T-cell (primary cell): ENCODE data around the gene ABCA7. TPM values are rescaled to one million over a fixed set of nuclear protein-coding genes. Genes with fewer than 3 reads are reported as not detected.

Experiments used
- ATAC-seq, 4 experiments: fragments of 200-7000 bp in 3 of 4; fragments of 150-1000 bp in 1 of 4; cut with Tn5 transposase; replicated peaks in 1 of 4; 1 replicate in 3 of 4; 2 replicates in 1 of 4; pipeline ENCODE4 v1.10.0; 2021; ENCODE audit warnings: moderate library complexity in 3 of 4, mild to moderate bottlenecking in 2 of 4, moderate number of reproducible peaks in 1 of 4
- CTCF ChIA-PET, 2 donors: fragments of 300-600 bp; sonication (Branson Sonifier 250); formaldehyde crosslinking; loops; one replicate each; lab custom pipeline; 2022; ENCODE audit warnings: antibody characterized with exemption in 2 of 2; lab: Charles Lee
- POLR2A ChIA-PET, 2 donors: fragments of 300-600 bp; sonication (Branson Sonifier 250); formaldehyde crosslinking; loops; one replicate each; lab custom pipeline; 2022; ENCODE audit warnings: antibody characterized with exemption in 2 of 2; lab: Charles Lee
- DNase-seq, 35 experiments: peaks; one replicate each; pipeline versions ENCODE4 v3.0.0 to v3.0.0-alpha.2; 2013 to 2023
- H3K27ac ChIP-seq: one replicate; pipeline ENCODE4 v1.5.1; 2013; ENCODE audit warnings: low read length
- H3K27me3 ChIP-seq, 2 experiments: replicated peaks in 1 of 2; 1 replicate in 1 of 2; 2 replicates in 1 of 2; pipeline versions ENCODE4 v1.6.1 to v1.7.0; 2013; ENCODE audit warnings: low read length in 1 of 2, mixed read lengths in 1 of 2; ENCODE audit not compliant: control insufficient read depth in 2 of 2, insufficient read depth in 2 of 2; ENCODE audit errors: extremely low read depth in 1 of 2
- H3K36me3 ChIP-seq, 2 donors: 1 replicate in 1 of 2; 2 replicates in 1 of 2; pipeline versions ENCODE4 v1.6.1 to v1.7.0; 2013; ENCODE audit warnings: low read length in 1 of 2; ENCODE audit not compliant: control insufficient read depth in 2 of 2, insufficient read depth in 1 of 2; ENCODE audit errors: extremely low read depth in 1 of 2
- H3K4me1 ChIP-seq, 2 experiments: 1 replicate in 1 of 2; 2 replicates in 1 of 2; pipeline versions ENCODE4 v1.6.1 to v1.7.0; 2013; ENCODE audit warnings: low read length in 2 of 2, mixed read lengths in 1 of 2; ENCODE audit not compliant: insufficient read depth in 2 of 2, control insufficient read depth in 1 of 2; ENCODE audit errors: extremely low read depth in 1 of 2
- H3K4me3 ChIP-seq, 2 donors: 1 replicate in 1 of 2; 2 replicates in 1 of 2; pipeline versions ENCODE4 v1.5.1 to v1.7.0; 2013; ENCODE audit warnings: mild to moderate bottlenecking in 2 of 2, low read length in 1 of 2, moderate library complexity in 1 of 2; ENCODE audit not compliant: control insufficient read depth in 1 of 2; ENCODE audit errors: extremely low read depth in 1 of 2
- H3K9me3 ChIP-seq: 2 replicates; pipeline ENCODE4 v1.7.0; 2013
- H3K27ac Mint-ChIP-seq, 2 donors: one replicate each; pipeline ENCODE4 v1.8.0; 2020 to 2021; ENCODE audit warnings: mild to moderate bottlenecking in 2 of 2, mixed read lengths in 2 of 2
- H3K27me3 Mint-ChIP-seq, 2 donors: one replicate each; pipeline ENCODE4 v1.8.0; 2021 to 2022; ENCODE audit warnings: mixed read lengths in 2 of 2
- H3K36me3 Mint-ChIP-seq: one replicate; pipeline ENCODE4 v1.8.0; 2021; ENCODE audit warnings: mixed read lengths
- H3K4me1 Mint-ChIP-seq, 3 donors: one replicate each; pipeline ENCODE4 v1.8.0; 2020 to 2022; ENCODE audit warnings: mixed read lengths in 3 of 3, mild to moderate bottlenecking in 1 of 3
- H3K4me3 Mint-ChIP-seq, 3 donors: one replicate each; pipeline ENCODE4 v1.8.0; 2020 to 2022; ENCODE audit warnings: mild to moderate bottlenecking in 3 of 3, mixed read lengths in 3 of 3, moderate library complexity in 3 of 3
- H3K9me3 Mint-ChIP-seq, 3 donors: one replicate each; pipeline ENCODE4 v1.8.0; 2020 to 2022; ENCODE audit warnings: mixed read lengths in 3 of 3
- WGBS: methylation state at CpG from one replicate; pipeline ENCODE4 v1.1.5; 2013; ENCODE audit warnings: missing lambda C conversion rate; ENCODE audit not compliant: insufficient coverage; 5-methylcytosine and 5-hydroxymethylcytosine counted together
- total RNA-seq, 35 experiments: library from RNA in 6 of 35; stranded (reverse) in 6 of 35; fragments of 120-200 nt in 1 of 35; gene quantifications; one replicate each; pipeline versions ENCODE4 v1.2.1 to v1.2.4 and lab custom pipeline; 2013 to 2026

ABCA7 gene
- total RNA-seq, 5 donors from 2014 or later (not counting 1 experiment from before 2014, with no cell fraction given), result 166 to 217 (median 178) TPM

GRCh38 chr19:1015061-1015781 is 24.7 kb upstream of the ABCA7 start:
- POLR2A ChIA-PET, result no interaction called here
- Histone ChIP-seq H3K4me3 (no peak overlapping the region), H3K36me3 (peaks cover 12 to 37% of the 10 kb centered on the region in 2 donors), H3K9me3 (no peaks in the 10 kb centered on the region), H3K27me3 (no peaks in the 10 kb centered on the region), H3K27ac (no peak overlapping the region), H3K4me1 (peaks cover 10 to 63% of the 10 kb centered on the region in 2 experiments)
- DNase-seq, result no peak
- H3K9me3 Mint-ChIP-seq, result no peaks in the 10 kb centered on the region
- ATAC-seq, result no peak
- no peaks in the 10 kb centered on the region for H3K36me3 Mint-ChIP-seq
- WGBS, result 96% methylated on average over 26 of the region's 29 CpGs
- peak overlapping the region in 1 of 3 donors; percentile 22 for H3K4me3 Mint-ChIP-seq
- H3K4me1 Mint-ChIP-seq, result peaks cover 24 to 48% (median 42%) of the 10 kb centered on the region in 3 donors
- CTCF ChIA-PET, result no interaction called here
- no peak overlapping the region for H3K27ac Mint-ChIP-seq
- H3K27me3 Mint-ChIP-seq, result no peaks in the 10 kb centered on the region

GRCh38 chr19:1015782-1016646 is 23.9 kb upstream of the ABCA7 start:
- peaks cover 7 to 33% of the 10 kb centered on the region in 2 donors for H3K36me3 ChIP-seq
- H3K4me1 ChIP-seq, result peaks cover 10 to 67% of the 10 kb centered on the region in 2 experiments
- no peaks in the 10 kb centered on the region for H3K27me3 Mint-ChIP-seq
- H3K4me1 Mint-ChIP-seq, result peaks cover 24 to 48% (median 42%) of the 10 kb centered on the region in 3 donors
- POLR2A ChIA-PET, result interaction anchor here in 1 of 2 donors (0.6 kb wide), 1 partner anchor 212 kb away, joined by 9 read pairs; no protein-coding TSS in a partner anchor
- no peaks in the 10 kb centered on the region for H3K36me3 Mint-ChIP-seq
- CTCF ChIA-PET, result no interaction called here
- H3K4me3 ChIP-seq, result no peak overlapping the region
- peak overlapping the region in 2 of 3 donors; percentile 9 to 90 for H3K4me3 Mint-ChIP-seq
- no peak for ATAC-seq
- no peak overlapping the region for H3K27ac Mint-ChIP-seq
- H3K9me3 Mint-ChIP-seq, result no peaks in the 10 kb centered on the region
- no peak overlapping the region for H3K27ac ChIP-seq
- H3K9me3 ChIP-seq, result no peaks in the 10 kb centered on the region
- 87% methylated on average over 24 of the region's 31 CpGs for WGBS
- no peaks in the 10 kb centered on the region for H3K27me3 ChIP-seq
- no peak for DNase-seq

GRCh38 chr19:1016647-1017114 is 23.2 kb upstream of the ABCA7 start:
- Histone ChIP-seq H3K4me3 (no peak overlapping the region), H3K9me3 (no peaks in the 10 kb centered on the region), H3K27me3 (no peaks in the 10 kb centered on the region), H3K4me1 (peaks cover 10 to 73% of the 10 kb centered on the region in 2 experiments), H3K27ac (no peak overlapping the region), H3K36me3 (peaks cover 6 to 32% of the 10 kb centered on the region in 2 donors)
- ChIA-PET POLR2A (interaction anchor here (0.6 to 1.0 kb wide), 2 partner anchors 15 to 211 kb away, joined by 3 to 9 read pairs; no protein-coding TSS in a partner anchor), CTCF (interaction anchor here in 1 of 2 donors (0.6 kb wide), 1 partner anchor 14 kb away, joined by 3 read pairs; no protein-coding TSS in a partner anchor)
- peaks cover 31 to 54% (median 47%) of the 10 kb centered on the region in 3 donors for H3K4me1 Mint-ChIP-seq
- peak overlapping the region in 1 of 2 donors; percentile 52 for H3K27ac Mint-ChIP-seq
- peaks cover 0 to 2% of the 10 kb centered on the region in 2 donors for H3K27me3 Mint-ChIP-seq
- DNase-seq, result no peak
- no peaks in the 10 kb centered on the region for H3K36me3 Mint-ChIP-seq
- H3K9me3 Mint-ChIP-seq, result no peaks in the 10 kb centered on the region
- ATAC-seq, result no peak
- WGBS, result 80% methylated on average over 12 of the region's 12 CpGs
- H3K4me3 Mint-ChIP-seq, result peak overlapping the region; percentile 13 to 90 (median 31)

GRCh38 chr19:1017115-1017905 is 22.6 kb upstream of the ABCA7 start:
- Mint-ChIP-seq H3K9me3 (no peaks in the 10 kb centered on the region), H3K4me1 (peaks cover 34 to 56% (median 49%) of the 10 kb centered on the region in 3 donors), H3K36me3 (no peaks in the 10 kb centered on the region), H3K27me3 (peaks cover 0 to 2% of the 10 kb centered on the region in 2 donors), H3K27ac (peak overlapping the region in 1 of 2 donors; percentile 52), H3K4me3 (peak overlapping the region; percentile 13 to 90 (median 31))
- Histone ChIP-seq H3K4me1 (peaks cover 10 to 80% of the 10 kb centered on the region in 2 experiments), H3K4me3 (no peak overlapping the region), H3K27ac (no peak overlapping the region), H3K9me3 (no peaks in the 10 kb centered on the region), H3K27me3 (no peaks in the 10 kb centered on the region), H3K36me3 (peaks cover 6 to 27% of the 10 kb centered on the region in 2 donors)
- POLR2A ChIA-PET, result interaction anchor here in 1 of 2 donors (1.0 kb wide), 1 partner anchor 16 kb away, joined by 3 read pairs; no protein-coding TSS in a partner anchor
- DNase-seq (no peak), ATAC-seq (no peak)
- WGBS, result 74% methylated on average over 23 of the region's 24 CpGs
- CTCF ChIA-PET, result interaction anchor here in 1 of 2 donors (0.6 kb wide), 1 partner anchor 15 kb away, joined by 3 read pairs; no protein-coding TSS in a partner anchor

GRCh38 chr19:1017906-1018305 is 22.0 kb upstream of the ABCA7 start:
- peaks cover 6 to 23% of the 10 kb centered on the region in 2 donors for H3K36me3 ChIP-seq
- Mint-ChIP-seq H3K27me3 (peaks cover 0 to 2% of the 10 kb centered on the region in 2 donors), H3K36me3 (no peaks in the 10 kb centered on the region), H3K9me3 (no peaks in the 10 kb centered on the region), H3K4me1 (peaks cover 34 to 56% (median 49%) of the 10 kb centered on the region in 3 donors), H3K27ac (no peak overlapping the region), H3K4me3 (peak overlapping the region; percentile 13 to 90 (median 89))
- 93% methylated on average over 7 of the region's 9 CpGs for WGBS
- H3K27me3 ChIP-seq, result no peaks in the 10 kb centered on the region
- CTCF ChIA-PET, result no interaction called here
- peaks cover 10 to 82% of the 10 kb centered on the region in 2 experiments for H3K4me1 ChIP-seq
- no peak overlapping the region for H3K4me3 ChIP-seq
- ATAC-seq, result no peak
- H3K27ac ChIP-seq, result no peak overlapping the region
- no peaks in the 10 kb centered on the region for H3K9me3 ChIP-seq
- DNase-seq, result no peak
- POLR2A ChIA-PET, result no interaction called here
